Renal cortical epithelial cell (primary cell): ENCODE data around the gene GFER. TPM values are rescaled to one million over a fixed set of nuclear protein-coding genes. Genes with fewer than 3 reads are reported as not detected.
"Not testable (repeated sequence)": the region's sequence is repeated elsewhere in the genome, so short reads cannot be mapped to it uniquely, and the experiment has no call there.

ENCODE experiments used
- DNase-seq: peaks from one replicate; pipeline ENCODE4 v3.0.0-alpha.2; 2011; ENCODE audit warnings: low read depth
- total RNA-seq: library from RNA; depleted of rRNA; stranded (reverse); fragments of >200 nt; gene quantifications from 2 replicates; pipeline ENCODE4 v1.2.3, GENCODE V29; 2014

GFER gene
- total RNA-seq, 1 donor from 2014 or later, result 8.7 TPM

- no peak for DNase-seq
Measured at GRCh38 chr16:2026461-2027023, 42.5 kb downstream of the GFER start, which contains the start of gene NHERF2. NHERF2 (plus strand) TSS chr16:2026902; CDS start chr16:2027006, 104 bp downstream.

GRCh38 chr16:2027024-2028010 lies 43.3 kb downstream of the GFER start:
- no peak for DNase-seq

GRCh38 chr16:2028146-2028545 lies 44.2 kb downstream of the GFER start:
- no peak for DNase-seq

- no peak for DNase-seq
Measured at GRCh38 chr16:2028620-2029220, 44.7 kb downstream of the GFER start.

GRCh38 chr16:2029350-2029749 lies 45.4 kb downstream of the GFER start:
- no peak for DNase-seq

GRCh38 chr16:2030036-2030435 lies 46.0 kb downstream of the GFER start:
- DNase-seq, result no peak

GRCh38 chr16:2031081-2031577 lies 47.1 kb downstream of the GFER start:
- DNase-seq, result no peak

GRCh38 chr16:2032285-2033056 lies 48.5 kb downstream of the GFER start:
- DNase-seq, result no peak

- no peak for DNase-seq
Measured at GRCh38 chr16:2033057-2033908, 49.3 kb downstream of the GFER start.

- not testable (repeated sequence) for DNase-seq
Measured at GRCh38 chr16:2033909-2034695, 50.1 kb downstream of the GFER start.

GRCh38 chr16:2034696-2035430 lies 50.9 kb downstream of the GFER start:
- no peak for DNase-seq

- no peak for DNase-seq
Measured at GRCh38 chr16:2035431-2036199, 51.6 kb downstream of the GFER start.

- DNase-seq, result no peak
Measured at GRCh38 chr16:2036200-2036966, 52.4 kb downstream of the GFER start.

- no peak for DNase-seq
Measured at GRCh38 chr16:2037115-2037514, 53.1 kb downstream of the GFER start.
